Left cardiac atrium (tissue), 4 donors: ENCODE results near the gene RAX2. TPM values are rescaled to one million over a fixed set of nuclear protein-coding genes. Genes with fewer than 3 reads are reported as not detected.
"Not testable (repeated sequence)": the region's sequence is repeated elsewhere in the genome, so short reads cannot be mapped to it uniquely, and the experiment has no call there.

Experiments
- ATAC-seq, 2 donors: fragments of 200-7000 bp; cut with Tn5 transposase; one replicate each; pipeline ENCODE4 v1.9.1; 2020; ENCODE audit warnings: mild to moderate bottlenecking in 2 of 2, moderate library complexity in 2 of 2
- DNase-seq: peaks from one replicate; pipeline ENCODE4 v3.0.0-alpha.2; 2020
- intact Hi-C, 2 donors: fragments of 100-400 bp; cut with DNase I; formaldehyde crosslinking; loops; one replicate each; pipeline versions ENCODE4 v1.14.1 to v1.15.1; 2022 to 2023
- total RNA-seq, 2 donors: library from RNA; stranded (reverse); fragmentation: NEBNext Ultra II Directional; extraction: Animal tissue kit (Norgen Biotek cat#: 25700); gene quantifications; one replicate each; pipeline ENCODE4 v1.2.1, GENCODE V29; 2021
- donor health status: DM: no; HTN: yes; CAD: no.
- donor health status: DM: no; HTN: yes; CAD: no; lungs with severe emphysema.
- donor health status: DM: yes; HTN: yes; CAD: no.
- donor health status: Dilated cardiomyopathy.

Gene RAX2
- total RNA-seq, 2 donors from 2014 or later, result not detected

- intact Hi-C loops, result no loop called here
- DNase-seq (no peak), ATAC-seq (no peak)
Observed at GRCh38 chr19:3780786-3781304, 8.8 kb upstream of the RAX2 start.

- intact Hi-C loops, result no loop called here
- DNase-seq, result no peak
Observed at GRCh38 chr19:3778899-3779723, 7.1 kb upstream of the RAX2 start.

GRCh38 chr19:3778104-3778867, 6.3 kb upstream of the RAX2 start:
- ATAC-seq (no peak), DNase-seq (no peak)
- intact Hi-C loops, result no loop called here

More at GRCh38 chr19:3778899-3779723, 7.1 kb upstream of the RAX2 start:
- no peak for ATAC-seq

GRCh38 chr19:3776479-3777040, 4.5 kb upstream of the RAX2 start:
- intact Hi-C loops, result no loop called here
- ATAC-seq (no peak), DNase-seq (no peak)

- intact Hi-C loops, result no loop called here
- ATAC-seq (no peak), DNase-seq (no peak)
Observed at GRCh38 chr19:3775831-3776230, 3.8 kb upstream of the RAX2 start.

GRCh38 chr19:3775374-3775711, 3.3 kb upstream of the RAX2 start:
- intact Hi-C loops, result no loop called here
- no peak for DNase-seq
- ATAC-seq, result no peak

- DNase-seq (no peak), ATAC-seq (no peak)
- intact Hi-C loops, result no loop called here
Observed at GRCh38 chr19:3774621-3775373, 2.8 kb upstream of the RAX2 start.

- no peak for ATAC-seq
- no peak for DNase-seq
- intact Hi-C loops, result no loop called here
Observed at GRCh38 chr19:3773814-3774515, 1.9 kb upstream of the RAX2 start.

GRCh38 chr19:3771000-3771905, 775 bp downstream of the RAX2 start:
- intact Hi-C loops, result no loop called here
- no peak for DNase-seq
- no peak for ATAC-seq

- DNase-seq (no peak), ATAC-seq (no peak)
- intact Hi-C loops, result no loop called here
Observed at GRCh38 chr19:3770136-3770999, 1.7 kb downstream of the RAX2 start.

- ATAC-seq (no peak), DNase-seq (no peak)
- intact Hi-C loops, result loop anchor here in 1 of 2 donors (10.0 kb wide), 1 partner anchor 195 kb away; no protein-coding TSS in a partner anchor
Observed at GRCh38 chr19:3769494-3769893, 2.5 kb downstream of the RAX2 start.

- ATAC-seq (no peak), DNase-seq (no peak)
- intact Hi-C loops, result loop anchor here in 1 of 2 donors (10.0 kb wide), 1 partner anchor 196 kb away; no protein-coding TSS in a partner anchor
Observed at GRCh38 chr19:3768748-3769099, 3.3 kb downstream of the RAX2 start.

- ATAC-seq (no peak), DNase-seq (no peak)
- intact Hi-C loops, result loop anchor here in 1 of 2 donors (10.0 kb wide), 1 partner anchor 197 kb away; no protein-coding TSS in a partner anchor
Observed at GRCh38 chr19:3768015-3768747, 3.8 kb downstream of the RAX2 start.

GRCh38 chr19:3767050-3767449, 5.0 kb downstream of the RAX2 start:
- intact Hi-C loops, result loop anchor here in 1 of 2 donors (10.0 kb wide), 1 partner anchor 198 kb away; no protein-coding TSS in a partner anchor
- ATAC-seq (no peak), DNase-seq (no peak)

GRCh38 chr19:3766520-3766919, 5.5 kb downstream of the RAX2 start:
- ATAC-seq (no peak), DNase-seq (no peak)
- intact Hi-C loops, result loop anchor here in 1 of 2 donors (10.0 kb wide), 1 partner anchor 198 kb away; no protein-coding TSS in a partner anchor

GRCh38 chr19:3765757-3766156, 6.3 kb downstream of the RAX2 start:
- not testable (repeated sequence) for DNase-seq, ATAC-seq
- intact Hi-C loops, result loop anchor here in 1 of 2 donors (10.0 kb wide), 1 partner anchor 199 kb away; no protein-coding TSS in a partner anchor
